ENCODE measurements around the gene AMELX.

The AMELX gene

DNA sequence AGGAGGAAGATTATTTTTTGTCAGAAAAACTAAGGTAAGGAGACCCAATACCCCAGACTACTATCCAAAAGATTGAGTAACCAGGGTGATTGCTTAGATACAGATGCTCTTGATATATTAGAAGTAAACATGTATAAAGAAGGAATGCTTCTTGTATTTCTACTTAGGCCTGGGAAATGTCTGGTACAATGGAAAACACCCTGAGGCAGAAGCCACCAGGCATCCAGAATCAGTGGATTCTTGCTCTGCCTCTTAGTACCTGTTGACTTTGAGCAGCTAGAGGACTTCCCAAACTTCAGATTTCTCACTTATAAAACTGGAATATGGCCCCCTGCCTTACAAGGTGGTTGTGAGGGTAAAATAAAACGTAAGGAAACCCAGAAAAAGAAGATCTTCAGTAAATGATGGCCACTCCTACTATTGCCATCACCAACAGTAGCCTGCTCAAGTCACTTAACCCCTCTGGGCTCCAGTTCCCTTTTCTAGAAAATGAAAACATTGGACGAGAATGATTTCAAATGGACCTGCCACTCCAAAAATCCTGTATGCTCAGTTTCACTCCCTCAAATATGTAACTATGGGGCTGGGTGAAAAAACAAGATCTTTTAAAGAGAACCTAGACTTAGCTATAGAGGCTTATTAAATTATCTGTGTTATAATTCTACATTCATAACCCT is 56.6 kb downstream of the AMELX start:
- Histone ChIP-seq H3K4me1 (no peaks in the 10 kb centered on the region), H3K9me3 (no peaks in the 10 kb centered on the region; the same call in 1 of the 2 replicates), H3K36me3 (no peaks in the 10 kb centered on the region), H3K4me2 (no peak overlapping the region), H3K27ac (no peak overlapping the region), H3K9ac (no peak overlapping the region), H3K4me3 (no peak overlapping the region), H3K27me3 (peaks cover 53% of the 10 kb centered on the region), H4K20me1 (no peaks in the 10 kb centered on the region)
- no peak for TF ChIP-seq Cebpa-rat (IDR thresholded peaks at IDR 0.05)
